ENCODE results near the gene AGPAT3.

Gene AGPAT3

GRCh38 chr21:43922949-43923348 is 57.9 kb downstream of the AGPAT3 start:
- DNase-seq (ENCODE audit: low read depth, low spot score) = no peak

DNA sequence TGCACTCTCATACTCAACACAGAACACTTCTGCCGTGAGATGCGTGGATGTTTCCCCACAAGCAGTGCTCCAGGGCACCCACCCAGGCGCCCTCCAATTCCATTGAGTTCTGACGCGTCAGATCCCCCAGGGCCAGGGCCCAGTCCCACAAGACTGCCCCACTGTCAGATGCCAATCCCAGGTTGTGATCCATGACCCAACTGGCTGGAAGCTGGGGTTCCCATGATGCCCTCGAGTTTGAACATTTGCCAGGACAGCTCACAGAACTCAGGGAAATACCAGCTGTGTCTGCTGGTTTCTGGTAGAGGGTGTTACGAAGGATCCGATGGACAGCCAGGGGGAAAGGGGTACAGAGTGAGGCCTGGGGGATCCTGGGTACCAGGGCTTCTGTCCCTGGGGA is 58.4 kb downstream of the AGPAT3 start:
- DNase-seq (ENCODE audit: low read depth, low spot score) = no peak

- no peak for DNase-seq (ENCODE audit: low read depth, low spot score)
These were observed 59.5 kb downstream of the AGPAT3 start for GRCh38 chr21:43924421-43925095.

- no peak for DNase-seq (ENCODE audit: low read depth, low spot score)
These were observed 60.1 kb downstream of the AGPAT3 start for GRCh38 chr21:43925096-43925481.

- no peak for DNase-seq (ENCODE audit: low read depth, low spot score)
These were observed 60.6 kb downstream of the AGPAT3 start for GRCh38 chr21:43925609-43926008.

DNA sequence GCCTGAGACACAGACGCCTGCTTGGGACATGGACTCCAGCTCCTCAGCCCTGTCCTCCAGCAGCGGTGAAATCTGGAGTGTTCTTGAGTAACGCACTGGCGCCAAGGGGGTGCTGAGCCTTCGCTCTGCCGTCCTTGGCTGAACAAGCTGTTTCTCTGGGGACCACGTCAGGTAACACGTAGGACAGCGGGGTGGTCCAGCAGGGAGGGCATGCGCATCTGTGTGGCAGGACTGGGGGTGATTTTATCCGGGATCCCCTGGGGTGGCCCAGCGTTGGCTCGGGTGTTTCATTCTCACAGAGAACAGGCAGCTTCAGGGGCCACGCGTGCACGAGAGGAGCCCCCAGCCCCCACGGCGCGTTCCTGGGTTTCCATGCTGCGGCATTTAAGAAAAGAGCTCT is 61.2 kb downstream of the AGPAT3 start:
- DNase-seq (ENCODE audit: low read depth, low spot score) = no peak

DNA sequence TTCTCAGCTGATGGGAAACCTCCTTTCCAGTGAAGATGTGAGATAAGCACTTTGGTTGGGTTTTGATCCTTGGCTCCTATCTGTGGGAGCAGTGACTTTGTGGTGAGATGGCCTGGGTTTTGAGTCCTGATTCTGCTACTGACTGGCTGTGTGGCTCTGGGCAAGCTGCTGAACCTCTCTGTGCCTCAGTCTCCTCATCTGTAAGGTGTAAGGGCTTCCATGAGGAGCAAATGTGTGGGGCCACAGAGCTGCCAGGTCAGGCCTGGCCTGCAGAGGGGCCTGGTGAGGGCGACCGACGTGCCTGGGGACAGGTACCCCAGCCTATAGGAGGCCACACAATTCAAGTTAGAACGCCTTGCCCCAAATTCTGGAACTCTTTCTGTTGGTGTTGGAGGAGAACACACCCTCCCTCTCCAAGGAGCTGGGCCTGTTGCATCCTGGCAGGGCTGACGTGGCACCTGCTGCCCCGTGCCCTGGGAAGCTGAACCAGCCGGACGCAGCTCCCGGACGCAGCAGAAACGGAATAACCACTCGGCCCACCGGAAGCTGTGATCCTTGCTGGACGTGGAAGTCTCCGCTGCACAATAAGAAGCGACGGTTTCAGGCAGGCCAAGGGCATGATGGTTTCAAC is 62.7 kb downstream of the AGPAT3 start:
- no peak for DNase-seq (ENCODE audit: low read depth, low spot score)

DNA sequence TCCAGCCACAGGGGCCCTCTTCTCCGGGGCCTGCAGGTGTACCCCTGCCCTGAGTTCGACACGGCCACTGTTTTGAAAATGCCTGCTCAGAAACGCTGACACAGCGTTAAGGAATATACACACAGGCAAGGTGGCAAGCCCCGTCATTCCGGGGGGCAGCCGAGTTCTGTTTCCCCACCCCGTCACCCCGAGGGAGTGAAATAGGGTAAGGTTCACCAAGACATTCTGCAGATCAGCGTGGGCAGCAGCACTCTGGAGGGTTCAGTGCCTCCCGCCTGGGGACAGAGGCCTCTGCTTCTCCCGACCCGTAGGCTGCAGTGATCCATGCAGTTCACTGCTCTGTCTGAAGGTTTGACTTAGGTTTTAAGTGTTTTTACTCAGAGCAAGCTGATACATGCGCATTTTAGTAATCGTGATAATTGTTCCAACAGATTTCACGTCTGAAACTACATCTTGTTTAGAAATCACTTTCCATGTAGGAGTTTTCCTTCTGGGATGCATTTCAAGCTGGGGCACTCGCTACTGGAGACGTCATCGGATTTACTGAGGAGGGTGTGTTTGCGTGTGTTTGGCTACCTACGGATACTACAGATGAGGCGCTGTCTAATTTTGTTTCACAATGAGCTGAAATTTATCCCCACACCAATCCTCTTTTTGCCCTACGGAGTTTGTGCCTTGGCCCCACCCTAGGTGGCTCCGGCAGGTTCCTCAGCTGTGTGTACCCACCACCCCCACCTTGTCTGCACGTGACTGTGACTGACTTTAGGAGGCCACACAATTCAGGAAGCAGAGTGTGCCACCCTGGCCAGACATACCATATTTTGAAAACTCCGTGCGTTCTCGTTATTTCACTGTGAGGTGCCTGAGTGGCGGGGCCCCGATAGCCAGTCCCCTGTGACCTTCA is 63.5 kb downstream of the AGPAT3 start:
- no peak for DNase-seq (ENCODE audit: low read depth, low spot score)

DNA sequence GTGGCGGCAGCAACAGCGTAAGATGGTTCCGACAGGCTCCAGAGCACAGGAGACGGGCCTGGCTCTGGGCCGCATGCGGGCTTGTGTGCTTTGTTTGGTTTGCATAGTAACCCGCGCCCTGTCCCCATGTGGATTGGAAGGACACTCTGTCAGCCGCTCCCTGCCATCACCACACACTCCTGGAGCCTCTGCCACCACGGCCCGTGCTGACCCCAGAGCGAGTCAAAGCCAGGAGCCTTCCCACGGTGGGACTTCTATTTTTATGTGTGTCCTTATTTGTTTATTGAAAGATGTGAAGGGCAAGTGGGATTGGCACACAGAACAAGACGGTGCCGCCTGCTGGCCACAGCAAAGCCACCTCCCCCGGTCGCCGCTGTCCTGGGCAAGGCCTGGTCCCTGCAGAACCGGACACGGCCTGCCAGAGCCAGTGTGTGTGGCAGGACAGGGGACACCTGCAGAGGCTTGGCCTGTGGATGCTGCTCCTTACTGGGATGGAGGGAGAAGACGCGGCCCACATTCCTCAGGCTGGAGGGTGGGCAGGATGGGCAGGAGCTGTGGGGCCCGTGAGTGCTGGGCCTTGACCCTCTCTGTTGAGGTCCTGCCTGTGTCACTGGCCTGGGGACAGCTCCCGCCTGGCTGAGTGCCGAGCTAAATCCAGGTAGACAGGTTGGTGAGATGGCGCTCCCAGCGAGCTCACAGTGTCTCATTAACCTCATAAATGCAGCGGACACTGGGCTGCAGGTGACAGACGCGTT is 64.4 kb downstream of the AGPAT3 start:
- DNase-seq (ENCODE audit: low read depth, low spot score) = no peak

DNA sequence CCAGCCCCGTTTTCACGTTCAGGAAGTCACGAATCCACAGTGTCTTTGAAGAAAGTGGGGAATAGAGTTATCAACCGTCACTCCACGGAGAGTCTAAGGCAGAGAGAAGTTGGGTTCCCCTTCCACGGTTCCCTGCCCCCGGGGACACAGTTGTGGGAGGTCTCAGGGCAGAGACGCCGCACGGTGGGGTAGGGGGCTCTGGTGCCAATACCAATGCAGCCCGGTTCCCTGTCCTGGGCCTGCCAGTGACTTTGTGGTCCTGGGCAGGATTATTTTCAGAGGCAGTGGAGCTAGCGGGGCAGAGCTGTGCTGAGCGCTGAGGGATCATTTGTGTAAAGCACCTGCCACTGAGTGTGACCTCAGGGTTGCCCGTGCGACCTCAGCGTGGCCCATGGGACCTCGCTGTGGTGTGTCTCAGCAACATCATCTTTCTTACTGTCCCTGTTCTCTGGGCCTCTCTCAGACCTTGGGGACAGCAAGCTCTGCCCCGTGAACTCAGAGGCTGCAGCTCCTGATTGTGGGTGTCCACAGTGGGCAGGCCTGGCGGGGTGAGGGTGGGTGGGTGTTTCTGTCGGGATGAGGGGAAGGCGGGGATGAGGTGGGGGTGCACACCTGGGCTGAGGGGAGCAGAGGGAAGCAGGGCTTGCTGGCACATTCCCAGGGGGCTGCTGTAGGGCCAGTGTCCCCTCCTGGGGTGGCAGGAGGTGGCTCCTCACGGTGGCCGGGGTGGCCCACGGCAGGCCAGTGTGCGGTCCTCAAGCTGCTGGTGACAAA is 65.2 kb downstream of the AGPAT3 start:
- DNase-seq (ENCODE audit: low read depth, low spot score) = no peak

DNA sequence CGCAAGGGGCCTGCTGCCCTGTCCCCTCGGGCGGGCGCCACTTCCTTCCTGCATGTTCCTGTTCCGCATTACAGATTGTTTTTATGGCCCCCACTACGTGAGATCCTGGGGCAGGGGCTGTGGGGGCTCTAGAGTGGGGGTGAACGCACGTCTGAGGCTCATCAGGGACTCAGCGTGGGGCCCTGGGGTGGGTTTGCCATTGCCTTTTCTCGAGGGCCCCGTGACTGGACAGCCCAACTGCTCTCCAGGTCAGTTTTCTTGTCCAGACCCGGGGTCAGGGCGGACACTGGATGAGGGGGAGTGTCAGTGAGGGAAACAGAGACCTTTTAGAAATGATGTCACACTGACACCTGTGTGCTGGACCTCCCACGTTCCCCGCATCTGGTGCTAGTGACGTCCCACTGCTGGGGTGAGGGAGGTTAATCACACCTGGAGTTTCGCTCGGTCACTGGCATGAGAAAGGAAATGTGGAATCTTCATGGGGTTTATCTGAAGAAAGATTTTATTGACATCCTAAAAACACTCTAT is 65.9 kb downstream of the AGPAT3 start:
- no peak for DNase-seq (ENCODE audit: low read depth, low spot score)

- DNase-seq (ENCODE audit: low read depth, low spot score) = no peak
These were observed 66.5 kb downstream of the AGPAT3 start for GRCh38 chr21:43931489-43931888.

- no peak for DNase-seq (ENCODE audit: low read depth, low spot score)
These were observed 67.0 kb downstream of the AGPAT3 start for GRCh38 chr21:43932005-43932404.

GRCh38 chr21:43933199-43933598 is 68.2 kb downstream of the AGPAT3 start:
- DNase-seq (ENCODE audit: low read depth, low spot score) = no peak

DNA sequence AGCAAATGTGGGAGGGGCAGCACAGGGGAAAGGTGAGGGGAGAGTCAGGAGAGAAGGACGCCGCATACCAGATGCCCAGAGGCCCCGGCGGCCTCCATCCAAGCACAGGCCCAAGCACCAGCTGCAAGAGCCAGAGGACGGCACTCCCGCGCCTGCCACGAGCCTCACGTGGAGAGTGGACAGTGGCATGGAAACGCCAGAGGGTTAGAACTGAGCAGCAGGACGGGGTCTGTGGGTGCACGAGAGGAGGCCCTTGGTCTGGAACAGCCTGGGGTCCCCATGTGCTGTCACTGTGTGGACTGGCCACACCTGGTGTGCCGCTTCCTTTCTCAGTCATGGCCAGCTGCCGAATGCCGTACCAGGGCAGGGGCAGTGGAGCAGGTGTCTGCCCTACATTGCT is 68.7 kb downstream of the AGPAT3 start:
- DNase-seq (ENCODE audit: low read depth, low spot score) = no peak

- DNase-seq (ENCODE audit: low read depth, low spot score) = no peak
These were observed 69.1 kb downstream of the AGPAT3 start for GRCh38 chr21:43934116-43934515.

- DNase-seq (ENCODE audit: low read depth, low spot score) = no peak
These were observed 70.0 kb downstream of the AGPAT3 start for GRCh38 chr21:43934716-43935705.

- DNase-seq (ENCODE audit: low read depth, low spot score) = no peak
These were observed 70.7 kb downstream of the AGPAT3 start for GRCh38 chr21:43935711-43936110.

DNA sequence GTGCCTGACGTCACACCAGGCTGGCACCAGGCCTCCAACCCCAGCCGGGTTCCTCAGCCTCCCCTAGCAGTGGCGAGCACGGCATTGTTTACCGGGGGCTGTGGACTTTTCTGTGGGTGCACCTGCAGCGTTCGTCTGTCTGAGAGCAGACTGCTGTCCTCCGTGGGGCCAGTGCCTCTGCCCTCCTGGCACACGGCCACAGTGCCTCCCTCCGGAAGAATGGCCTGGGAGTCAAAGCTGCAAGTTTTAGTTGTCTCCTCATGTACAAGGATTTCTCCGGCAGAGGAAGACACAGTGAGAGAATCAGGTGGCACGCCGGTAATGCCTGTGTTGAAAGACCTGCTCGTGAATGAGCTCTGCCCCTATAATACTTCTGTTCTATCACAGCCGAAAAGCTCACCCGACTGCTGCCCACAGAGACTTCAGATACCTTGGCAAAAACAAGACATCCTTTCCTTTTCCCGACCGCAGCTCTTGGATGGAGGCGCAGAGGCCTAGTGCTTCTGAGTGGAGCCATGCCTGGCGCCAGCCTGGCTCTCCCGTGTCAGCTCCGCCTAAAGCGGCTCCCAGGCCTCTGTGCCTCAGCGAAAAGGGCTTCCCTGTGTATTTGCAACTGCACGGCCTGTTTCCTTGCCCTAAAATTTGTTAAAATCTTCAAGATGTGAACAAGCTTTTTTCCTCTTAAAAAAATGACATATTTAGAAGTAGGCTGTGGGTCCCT is 71.4 kb downstream of the AGPAT3 start:
- no peak for DNase-seq (ENCODE audit: low read depth, low spot score)
